GM19328 (cell line): ENCODE data around the gene CTNNA2.
"Not testable (repeated sequence)": the region's sequence is repeated elsewhere in the genome, so short reads cannot be mapped to it uniquely, and the experiment has no call there.

Experiments
- ATAC-seq: cut with Tn5 transposase; IDR thresholded peaks from one replicate; pipeline ENCODE4 v1.9.1; 2021; ENCODE audit warnings: mild to moderate bottlenecking, moderate library complexity; ENCODE audit not compliant: unreplicated experiment

The CTNNA2 gene

DNA sequence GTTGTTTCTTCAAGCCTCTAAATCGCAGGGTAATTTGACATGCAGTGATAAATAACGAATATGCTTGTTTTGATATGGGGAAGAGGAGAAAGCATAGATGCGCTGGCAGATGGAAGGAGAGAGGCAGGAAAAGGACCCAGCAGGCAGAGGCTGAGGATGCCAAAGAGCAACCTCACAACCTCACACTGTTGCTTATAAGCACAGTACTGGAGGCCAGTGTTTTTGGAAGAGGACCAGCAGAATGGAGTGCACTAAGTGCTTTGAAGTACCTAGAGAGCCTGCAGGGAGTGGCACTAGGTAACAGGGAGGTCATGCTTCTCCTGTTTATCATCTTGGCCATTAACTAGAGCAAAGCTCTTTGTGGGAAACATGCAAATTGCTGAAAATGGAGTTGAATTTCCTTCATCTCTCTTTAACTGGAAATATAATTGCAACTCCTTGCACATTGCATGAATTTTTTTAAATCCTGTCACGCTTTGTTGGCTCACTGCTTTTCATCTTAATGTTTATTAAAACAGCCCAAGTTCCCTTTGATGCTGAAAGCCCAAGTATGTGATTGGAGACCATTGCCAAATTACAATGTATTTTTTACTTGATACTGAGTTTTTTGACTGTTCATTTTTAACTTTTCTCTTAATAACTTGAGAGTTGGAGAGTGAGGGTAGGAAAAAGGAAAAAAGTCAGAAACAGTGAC, 555.3 kb downstream of the CTNNA2 start:
- no peak for ATAC-seq

DNA sequence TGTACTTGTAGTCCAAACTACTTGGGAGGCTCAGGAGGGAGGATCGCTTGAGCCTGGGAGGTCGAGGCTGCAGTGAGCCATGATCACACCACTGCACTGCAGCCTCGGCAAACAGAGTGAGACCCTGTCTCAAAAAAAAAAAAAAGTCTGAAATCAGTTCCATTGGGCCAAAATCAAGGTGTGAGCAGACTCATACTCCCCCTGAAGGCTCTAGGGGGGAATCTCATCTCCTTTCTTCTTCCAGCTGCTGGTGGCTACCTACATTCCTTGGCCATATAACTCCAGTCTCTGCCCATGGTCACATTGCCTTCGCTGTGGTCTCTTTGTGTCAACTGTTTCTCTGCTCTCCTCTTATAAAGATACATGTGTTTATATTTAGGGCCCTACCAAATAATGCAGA, 557.7 kb downstream of the CTNNA2 start:
- ATAC-seq, result no peak

DNA sequence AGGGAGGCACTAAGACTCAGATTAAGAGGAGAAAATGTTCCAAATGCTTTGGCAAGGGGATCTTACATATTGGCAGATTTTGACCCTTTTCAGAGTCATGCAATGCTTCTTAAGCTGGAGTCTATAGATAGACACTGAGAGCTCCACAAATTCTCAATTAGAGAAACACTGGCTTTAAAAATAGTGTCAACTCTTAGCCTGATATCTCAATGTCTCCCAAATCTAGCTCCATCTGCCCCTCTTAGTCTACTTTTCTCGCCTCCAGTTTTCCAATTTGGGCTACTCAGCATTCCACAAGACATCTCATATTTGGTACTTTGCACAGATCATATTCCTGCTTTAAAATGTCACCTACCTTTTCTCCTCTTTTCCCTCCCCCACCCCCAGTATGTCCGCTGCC, 559.1 kb downstream of the CTNNA2 start:
- no peak for ATAC-seq

DNA sequence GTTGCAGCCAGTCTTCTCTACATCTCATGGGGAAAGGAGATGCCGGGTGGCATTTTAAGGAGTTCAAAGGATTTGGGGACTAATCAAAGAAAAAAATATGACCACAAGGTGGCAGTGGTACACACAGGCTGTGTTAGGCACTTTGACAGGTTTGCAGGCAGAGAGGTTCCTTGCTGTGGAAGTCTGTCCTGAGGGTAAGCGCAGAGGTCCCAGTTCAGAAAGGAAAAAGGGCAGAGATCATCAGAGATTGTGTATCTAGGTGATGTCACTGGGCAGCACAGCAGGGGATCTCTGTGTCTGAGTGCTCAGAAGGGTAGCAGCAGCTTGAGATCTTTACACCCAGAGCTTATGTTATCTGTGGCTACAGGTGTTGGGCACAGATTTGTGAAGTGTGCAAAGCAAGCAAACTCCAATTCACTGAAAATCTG, 560.3 kb downstream of the CTNNA2 start:
- ATAC-seq, result no peak

DNA sequence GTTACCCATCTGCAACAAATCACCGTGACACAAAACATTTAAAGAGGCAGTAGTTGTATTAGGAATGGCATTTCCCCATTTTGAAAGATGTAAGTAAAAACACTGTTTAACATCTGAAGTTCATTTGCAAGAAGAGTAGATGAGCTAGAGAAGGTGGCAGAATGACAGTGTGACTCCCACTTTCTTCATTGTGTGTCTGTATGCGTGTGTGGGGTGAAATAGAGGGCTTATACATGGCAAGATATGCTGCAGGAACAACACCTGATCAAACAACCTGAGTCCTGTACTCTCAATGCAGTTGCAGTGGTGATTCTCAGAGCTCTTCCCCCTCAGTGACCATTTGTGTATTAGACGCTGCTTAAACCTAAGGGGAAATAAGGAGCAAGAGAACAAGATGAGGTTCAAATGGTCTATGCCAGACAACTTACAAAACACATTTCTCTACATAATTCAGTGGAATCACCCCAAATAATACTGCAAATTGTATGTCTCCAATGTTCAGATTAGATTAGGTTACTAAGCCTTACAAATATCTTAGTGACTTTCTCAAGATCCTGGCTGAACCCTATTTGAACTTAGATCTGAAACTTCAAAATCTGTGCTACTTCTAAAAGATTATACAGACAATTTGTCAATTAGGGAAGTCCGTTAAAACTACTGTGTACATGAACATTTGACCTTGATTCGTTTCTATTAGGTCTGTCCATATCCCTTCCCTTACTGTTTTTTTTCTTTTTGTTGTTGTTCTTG, 561.6 kb downstream of the CTNNA2 start:
- no peak for ATAC-seq

DNA sequence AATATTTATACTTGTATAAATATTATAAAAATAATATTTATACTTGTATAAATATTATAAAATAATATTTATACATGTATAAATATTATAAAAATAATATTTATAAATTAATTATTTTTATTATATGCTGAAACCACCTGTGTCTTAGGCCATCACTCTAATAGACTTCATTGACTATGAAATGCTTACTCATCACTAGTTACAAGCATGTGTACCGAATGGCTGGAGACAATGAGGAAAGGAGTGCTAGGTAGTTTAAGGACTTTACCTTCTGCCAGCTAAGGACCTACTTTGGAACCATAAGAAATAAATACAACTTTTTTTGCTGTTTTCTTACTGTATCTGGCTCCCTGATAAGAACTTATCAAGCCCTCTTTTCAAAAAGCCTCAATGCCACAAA, 562.9 kb downstream of the CTNNA2 start:
- ATAC-seq, result no peak

DNA sequence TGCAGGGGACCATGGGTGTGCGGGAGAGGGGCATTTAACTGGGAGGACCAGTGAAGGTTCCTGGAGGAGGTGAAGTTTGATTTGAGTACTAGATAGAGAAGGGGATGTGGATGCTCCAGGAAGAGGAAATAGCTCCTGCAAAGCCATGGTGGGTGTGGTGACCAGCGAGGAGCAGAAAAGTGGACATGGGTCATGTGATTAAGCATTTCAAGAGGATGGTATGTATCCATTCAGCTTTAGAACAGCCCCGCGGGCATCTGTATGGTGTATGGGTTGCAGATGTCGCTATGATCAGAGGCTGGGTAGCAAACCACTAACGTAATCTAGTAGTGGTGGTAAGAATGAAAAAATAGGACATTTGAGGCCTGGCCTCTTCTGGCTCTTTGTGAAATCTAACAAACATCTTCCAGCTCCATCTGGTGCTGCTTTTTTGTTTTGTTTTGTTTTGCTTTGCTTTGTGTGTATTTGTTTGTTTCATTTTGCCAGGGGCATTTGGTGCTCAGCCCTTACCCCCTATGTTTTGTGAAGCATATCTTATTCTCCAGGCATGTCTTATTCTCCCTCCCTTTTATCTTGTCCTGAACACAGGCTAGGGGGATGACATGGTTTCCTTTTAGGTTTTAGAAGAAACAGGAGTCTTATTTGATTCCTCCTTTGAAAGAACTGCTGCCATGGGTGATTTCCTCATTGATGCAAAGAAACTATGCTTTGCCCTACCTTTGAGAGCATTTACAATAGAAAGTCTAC, 565.6 kb downstream of the CTNNA2 start:
- no peak for ATAC-seq

DNA sequence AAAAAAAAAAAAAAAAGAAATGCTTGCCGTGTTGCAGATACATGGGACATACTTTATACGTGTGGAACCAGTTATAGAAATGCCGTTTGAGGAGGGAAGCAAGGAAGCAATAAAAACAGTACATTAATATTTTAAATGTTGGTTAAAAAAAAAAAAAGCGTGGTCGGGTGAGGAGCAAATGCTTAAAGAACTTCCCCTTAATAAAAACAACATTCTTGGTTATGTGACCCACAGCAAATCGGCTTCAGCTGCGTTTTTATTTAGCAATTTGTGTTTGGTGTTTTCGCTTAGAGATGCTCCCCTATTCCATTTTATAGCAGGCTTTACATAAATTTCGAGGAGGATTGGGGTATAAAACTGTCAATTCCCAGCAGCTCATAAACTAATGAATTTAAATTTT, 568.1 kb downstream of the CTNNA2 start:
- ATAC-seq, result no peak

DNA sequence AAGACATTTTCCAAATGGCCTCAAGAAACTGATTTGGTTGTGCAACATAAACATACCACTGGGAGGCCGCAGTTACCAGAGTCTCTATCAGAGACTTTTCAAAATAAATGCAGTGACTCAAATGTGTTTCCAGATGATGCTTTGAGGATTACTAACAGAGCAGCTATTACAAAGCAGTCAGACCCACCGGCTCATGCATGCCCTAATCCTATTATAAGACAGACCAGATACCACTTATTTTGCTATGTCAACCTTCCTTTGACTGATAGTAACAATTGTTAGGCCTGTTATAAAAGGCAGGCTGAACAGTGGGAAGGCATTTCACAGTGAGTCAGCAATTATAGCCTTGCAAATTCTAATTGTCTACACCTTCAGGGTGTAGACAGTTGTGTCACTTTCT, 574.0 kb downstream of the CTNNA2 start:
- no peak for ATAC-seq

DNA sequence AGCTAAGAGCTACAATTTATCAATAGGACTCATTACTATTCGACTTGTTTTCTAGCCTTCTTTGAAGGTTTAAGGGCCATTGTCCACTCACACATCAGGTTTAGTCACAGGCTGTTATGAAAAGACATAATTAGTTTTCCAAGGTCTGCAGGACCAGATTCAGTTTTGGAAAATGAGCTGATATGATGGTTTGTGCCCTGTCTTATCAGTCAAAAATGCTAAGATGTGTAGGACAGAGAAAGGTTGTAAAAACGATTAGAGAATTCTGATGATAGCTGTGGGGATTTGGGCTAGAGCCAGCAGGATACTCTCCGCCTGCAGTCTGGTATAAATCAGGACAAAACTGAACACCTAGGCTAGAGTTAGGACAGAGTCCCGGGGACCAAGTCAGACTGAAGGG, 578.4 kb downstream of the CTNNA2 start:
- no peak for ATAC-seq

DNA sequence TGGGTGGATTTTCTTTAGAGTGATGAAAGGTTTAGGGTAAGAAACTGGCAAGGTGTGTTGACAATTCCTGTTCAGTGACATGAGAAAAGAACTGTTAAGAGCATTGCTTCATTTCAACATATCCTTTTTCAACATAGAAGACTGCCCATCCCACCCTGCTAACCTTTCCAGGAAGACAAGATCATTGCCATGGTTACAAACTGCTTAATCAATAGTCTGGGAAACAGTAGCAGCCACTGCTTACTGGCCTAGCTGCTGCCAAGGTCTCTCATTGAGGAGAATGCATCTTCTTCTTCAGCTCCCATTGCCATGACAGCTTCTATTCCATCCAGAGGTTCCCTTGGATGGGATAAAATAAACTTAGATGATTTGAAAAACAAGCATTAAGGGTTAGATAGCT, 579.6 kb downstream of the CTNNA2 start:
- ATAC-seq, result no peak

DNA sequence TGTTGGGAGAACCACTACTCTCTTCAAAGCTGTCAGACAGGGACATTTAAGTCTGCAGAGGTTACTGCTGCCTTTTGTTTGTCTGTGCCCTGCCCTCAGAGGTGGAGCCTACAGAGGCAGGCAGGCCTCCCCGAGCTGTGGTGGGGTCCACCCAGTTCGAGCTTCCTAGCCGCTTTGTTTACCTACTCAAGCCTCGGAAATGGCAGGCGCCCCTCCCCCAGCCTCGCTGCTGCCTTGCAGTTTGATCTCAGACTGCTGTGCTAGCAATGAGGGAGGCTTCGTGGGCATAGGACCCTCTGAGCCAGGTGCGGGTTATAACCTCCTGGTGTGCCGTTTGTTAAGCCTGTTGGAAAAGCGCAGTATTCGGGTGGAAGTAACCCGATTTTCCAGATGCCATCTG, 585.7 kb downstream of the CTNNA2 start:
- not testable (repeated sequence) for ATAC-seq

DNA sequence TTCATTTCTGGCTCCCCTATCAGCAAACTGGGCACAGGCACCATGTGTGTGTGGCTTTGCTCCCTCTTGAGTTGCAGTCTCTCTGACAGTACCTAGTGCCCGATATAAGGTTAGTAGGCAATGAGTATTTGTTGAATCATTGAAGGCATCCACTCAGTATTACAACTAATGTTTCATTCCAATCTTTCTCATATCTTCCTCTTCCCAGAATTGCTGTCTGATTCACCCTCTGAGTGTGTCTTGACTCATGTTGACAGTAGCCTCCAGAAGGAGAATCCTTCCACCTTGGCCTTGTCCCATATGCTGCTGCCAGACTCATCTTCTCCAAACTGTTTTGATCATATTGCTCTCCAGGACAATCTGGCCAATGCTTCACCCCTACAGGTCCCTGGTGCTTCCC, 589.2 kb downstream of the CTNNA2 start:
- ATAC-seq, result no peak

DNA sequence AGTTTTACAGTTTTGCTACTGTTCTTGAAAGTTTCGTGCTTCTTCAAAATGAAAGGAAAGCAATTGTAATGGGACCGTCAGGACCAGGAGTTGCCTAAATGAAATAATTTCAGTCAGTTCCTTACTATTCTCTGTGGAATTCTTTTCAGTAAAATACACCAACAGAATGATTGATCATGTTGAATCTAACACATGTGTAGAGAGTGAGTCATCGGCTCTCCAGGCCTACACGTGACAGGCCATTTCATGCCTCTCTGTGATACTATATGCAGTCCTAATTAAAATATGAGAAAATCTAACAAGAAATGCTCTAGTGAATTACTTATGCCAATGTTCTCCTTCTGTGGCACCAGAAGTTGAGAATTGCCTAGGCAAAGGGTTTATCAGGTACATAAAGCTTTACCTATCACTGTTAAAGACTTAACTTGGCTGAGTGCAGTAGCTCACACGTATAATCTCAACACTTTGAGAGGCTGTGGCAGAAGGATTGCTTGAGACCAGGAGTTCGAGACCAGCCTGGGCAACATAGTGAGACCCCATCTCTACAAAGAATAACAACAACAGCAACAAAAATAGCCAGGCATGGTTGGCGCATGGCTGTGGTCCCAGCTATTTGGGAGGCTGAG, 592.3 kb downstream of the CTNNA2 start:
- no peak for ATAC-seq

DNA sequence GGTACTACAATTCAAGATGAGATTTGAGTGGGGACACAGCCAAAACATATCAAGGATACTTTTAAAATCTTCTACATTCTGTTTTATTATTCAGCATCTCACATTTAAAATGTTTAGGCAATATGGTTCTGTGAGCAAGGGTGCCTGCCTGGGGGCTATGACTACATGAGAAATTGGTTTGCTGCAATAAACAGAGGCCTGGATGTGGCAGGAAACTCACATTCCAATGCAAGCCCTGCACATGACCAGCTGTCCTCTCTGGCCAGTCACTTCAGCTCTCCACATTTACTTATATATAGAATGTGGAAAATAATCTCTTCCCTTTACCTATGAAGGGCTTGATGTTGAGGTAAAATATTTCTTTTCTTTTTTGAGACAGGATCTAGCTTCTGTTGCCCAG, 598.3 kb downstream of the CTNNA2 start:
- no peak for ATAC-seq

DNA sequence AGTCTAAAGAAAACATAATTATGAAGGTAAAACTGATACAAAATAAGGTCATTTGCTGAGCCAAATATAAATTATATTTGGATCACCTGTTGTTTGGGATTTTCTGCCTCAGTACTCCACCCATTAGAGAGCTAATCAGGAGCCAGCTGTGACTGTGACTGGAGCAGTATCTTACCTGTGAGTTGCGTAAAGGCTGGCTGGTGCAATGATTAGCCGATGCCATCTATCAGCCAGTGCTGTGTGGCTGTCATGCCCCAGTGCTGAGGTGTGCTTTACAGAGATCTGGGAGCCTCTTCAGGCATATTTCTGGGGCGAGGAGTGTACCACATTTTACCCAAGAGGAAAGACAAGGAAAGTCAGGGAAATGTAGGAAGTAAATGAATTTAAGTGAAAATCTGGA, 599.9 kb downstream of the CTNNA2 start:
- ATAC-seq, result no peak

DNA sequence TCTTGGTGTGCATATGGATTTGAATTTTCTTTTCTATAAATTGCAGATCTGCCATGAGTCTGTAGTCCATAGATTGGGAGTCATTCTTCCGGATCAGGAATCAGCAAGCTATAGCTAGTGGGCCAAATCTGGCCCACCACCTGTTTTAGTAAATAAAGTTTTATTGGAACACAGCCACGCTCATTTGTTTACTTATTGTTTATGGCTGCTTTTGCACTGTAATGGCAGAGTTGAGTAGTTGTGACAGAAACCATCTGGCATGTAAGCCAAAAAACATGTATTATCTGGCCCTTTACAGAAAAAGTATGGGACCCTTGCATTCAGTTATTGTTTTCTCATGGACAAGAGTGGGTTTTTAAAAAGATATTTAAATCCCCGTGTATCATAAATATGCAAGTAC, 600.5 kb downstream of the CTNNA2 start:
- ATAC-seq, result no peak

DNA sequence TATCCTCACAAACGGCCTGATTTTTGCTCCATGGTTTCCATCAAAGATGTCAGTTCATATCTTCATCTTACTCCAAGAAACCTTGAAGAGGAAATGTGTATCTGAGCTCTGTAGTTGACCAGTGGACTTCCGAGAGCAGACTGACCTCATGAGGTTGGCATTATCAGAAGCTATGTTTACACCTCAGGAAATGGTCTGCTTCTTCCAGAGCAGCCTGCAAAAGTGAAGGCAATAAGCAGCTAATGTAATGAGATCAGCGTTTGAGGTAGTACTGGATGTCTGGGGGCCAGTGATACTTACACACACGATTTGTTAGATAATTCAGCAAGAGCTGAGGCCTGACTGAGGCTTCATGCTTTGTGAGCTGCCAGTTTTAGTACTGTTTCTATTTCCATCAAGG, 602.0 kb downstream of the CTNNA2 start:
- ATAC-seq, result no peak

DNA sequence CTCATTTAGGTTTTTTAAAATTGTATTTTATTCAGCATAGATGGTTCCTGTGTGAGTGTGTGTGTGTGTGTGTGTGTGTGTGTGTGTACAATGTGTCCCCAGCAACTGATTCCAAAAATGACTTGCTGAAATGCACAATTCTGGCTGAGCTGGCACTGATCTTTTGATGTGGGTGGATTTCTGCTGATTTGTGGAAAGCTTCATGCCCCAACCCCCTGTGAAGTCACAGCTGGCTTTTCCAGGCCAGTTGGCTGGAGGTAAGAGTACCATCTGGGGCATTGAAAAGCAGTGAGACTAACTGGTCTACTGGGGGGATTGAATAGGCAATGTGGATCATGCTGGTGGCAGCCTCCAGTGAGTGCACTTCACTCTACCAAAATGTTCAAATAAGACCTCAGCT, 604.5 kb downstream of the CTNNA2 start:
- ATAC-seq, result no peak

DNA sequence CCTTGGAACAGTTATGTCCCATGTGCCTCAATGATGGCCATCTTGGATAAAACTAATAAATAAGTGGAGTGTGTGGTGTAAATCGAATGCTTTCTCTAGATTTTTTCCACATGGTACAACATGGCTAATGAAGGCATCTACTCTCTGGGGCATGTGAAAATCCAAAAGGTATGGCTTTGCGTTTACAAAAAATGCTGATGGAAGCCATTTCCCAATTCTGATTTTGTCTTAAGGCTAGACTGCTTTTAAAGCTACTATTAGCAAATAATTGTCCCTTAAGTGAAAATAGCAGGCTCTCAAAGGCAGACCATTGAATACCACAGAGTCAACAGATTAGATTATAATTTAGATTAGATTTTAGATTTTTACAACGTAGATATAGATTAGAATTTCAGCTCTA, 608.0 kb downstream of the CTNNA2 start:
- ATAC-seq, result no peak

DNA sequence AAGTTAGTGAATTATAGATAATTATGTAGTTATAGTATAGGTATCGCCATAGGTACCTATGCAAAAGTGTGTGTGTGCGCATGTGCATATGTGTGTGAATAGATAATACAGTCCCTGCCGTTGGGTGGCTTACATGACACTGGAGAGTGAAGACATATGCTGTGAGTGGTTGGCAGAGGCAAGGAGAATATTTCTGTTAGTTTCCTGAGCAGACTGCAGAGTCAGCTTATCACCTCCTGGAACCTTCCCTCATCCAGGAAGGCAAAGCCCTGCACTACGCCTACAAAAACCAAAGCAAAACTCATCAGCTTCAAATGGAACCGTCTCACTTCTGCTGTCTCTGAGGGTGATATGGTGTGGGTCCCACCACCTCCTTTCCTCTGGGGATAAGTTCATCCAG, 609.8 kb downstream of the CTNNA2 start:
- ATAC-seq, result no peak
